ENCODE results near the gene INPP5D.
"Not testable (repeated sequence)": the region's sequence is repeated elsewhere in the genome, so short reads cannot be mapped to it uniquely, and the experiment has no call there.

The INPP5D gene

GRCh38 chr2:233147136-233147828 is 87.1 kb downstream of the INPP5D start:
- no peak for FAIRE-seq

DNA sequence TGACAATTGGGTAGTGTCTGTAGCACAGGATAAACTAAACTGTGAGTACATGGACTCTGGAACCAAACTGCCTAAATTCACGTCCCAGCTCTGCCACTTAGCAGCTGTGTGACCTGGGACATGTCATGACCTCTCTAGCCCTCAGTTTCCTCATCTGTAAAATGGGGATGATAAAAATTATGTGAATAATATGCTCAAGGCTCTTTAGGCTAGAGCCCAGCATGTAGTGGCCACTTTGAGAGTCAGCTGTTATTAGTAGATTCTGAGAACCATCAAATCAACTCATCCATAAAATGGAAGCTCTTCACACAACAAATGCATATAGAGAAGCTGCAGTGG is 87.7 kb downstream of the INPP5D start:
- FAIRE-seq = no peak

DNA sequence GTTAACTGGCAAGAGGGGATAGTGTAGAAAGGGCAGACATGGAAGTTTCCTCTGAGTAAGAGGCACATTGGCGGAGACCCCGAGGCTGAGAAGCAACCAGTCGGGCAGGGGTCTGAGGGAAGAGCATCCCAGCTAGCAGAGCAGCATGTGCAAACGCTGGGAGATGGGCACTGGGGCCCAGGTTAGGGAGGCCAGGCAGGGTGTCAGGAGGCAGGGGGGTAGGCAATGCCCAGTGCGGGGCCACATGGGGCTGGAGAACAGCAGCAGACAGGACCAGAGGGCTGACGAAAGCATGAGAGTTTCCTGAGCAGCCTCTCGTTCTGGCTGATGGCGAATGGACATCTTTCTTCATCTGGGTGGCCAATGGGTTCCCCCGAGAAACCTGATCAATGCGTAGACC is 88.2 kb downstream of the INPP5D start:
- no peak for FAIRE-seq

DNA sequence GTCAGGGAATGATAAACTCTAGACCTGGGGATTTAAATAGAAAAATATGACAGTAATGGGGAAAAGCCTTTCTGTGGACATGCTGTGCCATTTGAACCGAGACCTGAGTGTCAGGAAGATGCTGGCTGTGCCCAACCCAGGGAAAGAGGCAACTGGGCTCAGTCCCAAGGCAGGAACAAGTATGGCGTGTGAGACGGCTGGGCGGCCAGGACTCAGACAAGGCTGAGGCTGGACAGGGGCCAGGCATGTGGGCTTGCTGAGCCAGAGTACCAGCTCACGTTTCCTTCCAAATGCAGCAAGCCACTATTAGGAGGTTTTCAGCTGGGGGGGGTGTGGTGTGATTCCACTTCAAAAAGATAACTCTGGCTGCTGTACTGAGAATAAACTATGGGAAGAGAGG is 92.4 kb downstream of the INPP5D start:
- no peak for FAIRE-seq

GRCh38 chr2:233153146-233153798 is 93.1 kb downstream of the INPP5D start:
- no peak for FAIRE-seq

DNA sequence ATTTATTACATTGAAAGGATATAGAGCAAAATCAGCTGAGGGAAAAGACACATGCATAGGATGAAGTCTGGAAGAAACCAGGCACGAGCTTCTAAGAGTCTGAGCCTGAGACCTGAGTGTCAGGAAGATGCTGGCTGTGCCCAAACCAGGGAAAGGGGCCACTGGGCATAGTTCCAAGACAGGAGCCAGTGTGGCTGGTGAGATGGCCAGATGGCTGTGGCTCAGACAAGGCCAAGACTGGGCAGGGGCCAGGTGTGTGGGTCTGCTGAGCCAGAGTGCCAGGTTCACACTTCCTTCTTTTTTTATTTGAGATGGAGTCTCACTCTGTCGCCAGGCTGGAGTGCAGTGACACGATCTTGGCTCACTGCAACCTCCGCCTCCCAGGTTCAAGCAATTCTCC is 95.9 kb downstream of the INPP5D start:
- FAIRE-seq = no peak

DNA sequence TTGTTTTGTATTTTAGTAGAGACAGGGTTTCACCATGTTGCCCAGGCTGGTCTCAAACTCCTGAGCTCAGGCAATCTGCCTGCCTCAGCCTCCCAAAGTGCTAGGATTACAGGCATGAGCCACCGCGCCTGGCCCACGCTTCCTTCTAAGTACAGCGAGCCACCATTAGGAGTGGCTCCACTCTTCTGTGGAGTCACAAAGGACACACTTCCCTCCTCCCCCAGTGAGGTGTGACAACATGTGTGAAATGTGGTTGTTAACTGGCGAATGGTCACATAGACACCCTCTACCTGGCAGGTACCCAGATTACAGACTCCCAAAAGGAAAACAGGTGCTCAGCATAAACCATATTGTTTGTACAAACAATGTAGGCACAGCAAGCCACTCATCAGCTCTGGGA is 96.3 kb downstream of the INPP5D start:
- FAIRE-seq = not testable (repeated sequence)

DNA sequence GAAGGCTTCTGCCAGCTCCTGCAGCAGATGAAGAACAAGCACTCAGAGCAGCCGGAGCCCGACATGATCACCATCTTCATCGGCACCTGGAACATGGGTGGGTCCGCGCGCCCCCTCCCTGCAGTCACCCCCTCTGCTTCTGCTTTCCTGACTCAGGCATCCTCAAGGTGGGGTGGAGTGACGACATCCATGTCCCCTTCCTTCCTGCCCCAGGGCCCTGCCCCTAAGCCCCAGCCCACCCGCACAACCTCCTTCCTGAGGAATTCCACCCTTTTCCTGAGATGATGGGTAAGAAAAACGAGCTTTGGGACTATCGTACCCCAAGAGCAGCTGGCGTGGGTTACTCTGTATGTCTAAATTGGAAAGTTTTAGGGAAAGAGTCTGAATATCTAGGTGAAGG is 101.6 kb downstream of the INPP5D start:
- no peak for FAIRE-seq

DNA sequence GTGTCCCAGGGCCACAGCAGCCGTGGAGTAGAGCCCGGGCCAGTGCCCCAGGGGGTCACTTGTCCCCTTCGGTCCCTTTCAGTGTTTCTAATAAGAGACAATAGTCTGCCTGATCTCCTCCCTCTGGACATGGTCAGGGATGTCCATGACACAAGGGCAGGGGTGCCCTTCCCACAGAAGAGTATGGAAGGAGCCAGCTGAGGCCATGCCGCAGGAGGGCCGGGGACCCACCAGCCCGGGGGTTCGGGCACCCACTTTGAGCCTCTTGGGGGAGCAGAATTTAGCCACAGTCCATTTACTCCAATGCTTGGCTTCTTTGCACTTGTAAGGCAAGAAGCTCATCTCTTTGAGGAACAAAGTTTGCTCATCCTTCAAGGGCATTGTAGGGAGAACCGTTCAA is 102.6 kb downstream of the INPP5D start:
- no peak for FAIRE-seq

DNA sequence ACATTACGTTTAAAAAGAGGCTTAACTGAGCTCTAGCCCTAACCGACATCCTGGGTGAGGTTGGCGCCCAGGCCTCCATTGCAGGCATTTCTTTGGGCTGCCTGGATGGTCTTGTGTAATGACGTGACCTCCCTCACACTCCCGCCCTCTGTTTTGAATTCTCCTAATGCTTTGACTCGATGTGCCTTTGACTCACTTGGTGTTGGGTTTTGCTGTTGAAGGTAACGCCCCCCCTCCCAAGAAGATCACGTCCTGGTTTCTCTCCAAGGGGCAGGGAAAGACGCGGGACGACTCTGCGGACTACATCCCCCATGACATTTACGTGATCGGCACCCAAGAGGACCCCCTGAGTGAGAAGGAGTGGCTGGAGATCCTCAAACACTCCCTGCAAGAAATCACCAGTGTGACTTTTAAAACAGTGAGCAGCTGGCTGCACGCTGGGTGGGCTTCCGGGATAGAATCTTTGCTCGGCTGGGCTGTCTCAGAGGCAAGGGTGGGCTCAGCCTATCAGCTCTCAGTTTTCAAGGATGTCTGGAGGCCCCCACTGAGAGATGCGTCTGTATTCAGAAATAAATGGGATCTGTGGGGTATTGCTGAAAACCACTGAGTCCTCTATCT is 103.5 kb downstream of the INPP5D start:
- FAIRE-seq = no peak

DNA sequence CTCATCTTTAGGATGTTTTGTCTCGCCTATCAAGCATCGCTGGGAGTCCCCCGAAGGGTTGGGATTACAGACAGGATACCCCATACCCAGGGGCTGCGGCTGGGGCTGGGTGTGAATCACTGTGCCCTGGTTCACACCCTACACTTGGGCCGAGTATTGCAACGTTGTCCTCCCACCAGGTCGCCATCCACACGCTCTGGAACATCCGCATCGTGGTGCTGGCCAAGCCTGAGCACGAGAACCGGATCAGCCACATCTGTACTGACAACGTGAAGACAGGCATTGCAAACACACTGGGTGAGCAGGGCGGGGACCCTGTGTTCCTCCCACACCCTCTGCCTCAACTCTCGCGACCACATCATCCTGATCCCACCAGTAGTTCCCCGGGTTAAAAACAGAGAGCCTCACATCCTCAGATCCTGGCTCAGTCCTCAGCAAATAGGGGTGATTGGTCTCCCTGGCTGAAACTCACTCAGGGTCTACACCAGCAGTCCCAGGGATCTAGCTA is 104.0 kb downstream of the INPP5D start:
- no peak for FAIRE-seq

DNA sequence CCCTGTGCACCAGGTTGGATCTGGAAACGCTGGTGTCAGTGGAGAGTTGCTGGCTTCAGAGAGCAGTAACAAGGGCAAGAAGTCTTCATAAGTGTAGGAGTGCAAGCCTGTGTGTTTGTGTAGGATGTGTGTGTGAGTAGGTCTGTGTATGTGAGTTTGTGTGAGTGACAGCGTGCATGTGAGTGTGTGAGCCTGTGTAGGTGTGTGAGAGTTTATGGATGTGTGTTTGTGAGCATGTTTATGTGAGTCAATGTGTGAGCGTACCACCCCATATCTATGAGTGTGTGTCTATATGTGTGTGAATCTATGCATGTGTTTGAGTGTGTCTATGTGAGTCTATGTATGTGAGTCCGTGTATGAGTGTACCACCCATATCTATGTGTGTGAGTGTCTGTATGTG is 104.8 kb downstream of the INPP5D start:
- FAIRE-seq = no peak

- no peak for FAIRE-seq
These were observed 105.4 kb downstream of the INPP5D start for GRCh38 chr2:233165543-233165894.

DNA sequence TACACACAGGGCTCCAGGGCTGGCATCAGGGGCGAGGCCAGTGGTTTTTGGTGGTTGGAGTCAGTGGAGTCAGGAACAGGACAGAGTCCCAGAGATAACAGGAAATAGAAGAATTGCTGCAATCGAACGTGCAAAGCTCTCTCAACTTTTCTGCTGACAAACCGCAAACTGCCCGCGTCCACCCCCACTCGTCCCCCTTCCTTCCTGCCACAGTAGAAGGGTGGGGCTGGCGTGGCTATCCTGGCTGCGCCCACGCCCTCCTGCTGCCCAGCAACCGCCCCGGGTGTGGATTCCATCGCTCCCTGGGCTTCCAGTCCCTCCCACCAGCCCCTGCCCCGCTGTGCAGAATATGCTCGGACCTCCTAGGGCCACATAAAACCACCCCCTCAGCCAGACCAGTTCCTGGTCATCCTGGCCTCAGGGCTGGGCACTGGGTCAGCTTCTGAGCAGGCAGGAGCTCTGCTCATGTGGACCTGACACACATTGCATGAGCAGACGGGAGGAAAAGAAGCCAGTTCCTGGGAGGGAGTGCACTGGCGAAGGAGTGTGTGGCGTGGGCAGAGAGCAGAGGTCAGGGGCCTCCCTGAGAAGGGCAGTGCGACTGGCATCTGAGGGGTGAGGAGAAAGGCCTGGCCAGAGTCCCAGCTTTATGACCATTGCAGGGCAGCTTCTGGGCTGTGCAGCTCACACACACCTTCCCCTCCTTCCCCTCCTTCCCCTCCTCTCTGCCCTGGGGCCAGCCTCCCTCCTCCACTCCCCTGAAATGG is 105.9 kb downstream of the INPP5D start:
- no peak for FAIRE-seq

GRCh38 chr2:233168445-233168844 is 108.3 kb downstream of the INPP5D start:
- FAIRE-seq = no peak

- FAIRE-seq = no peak
These were observed 108.8 kb downstream of the INPP5D start for GRCh38 chr2:233168919-233169318.

DNA sequence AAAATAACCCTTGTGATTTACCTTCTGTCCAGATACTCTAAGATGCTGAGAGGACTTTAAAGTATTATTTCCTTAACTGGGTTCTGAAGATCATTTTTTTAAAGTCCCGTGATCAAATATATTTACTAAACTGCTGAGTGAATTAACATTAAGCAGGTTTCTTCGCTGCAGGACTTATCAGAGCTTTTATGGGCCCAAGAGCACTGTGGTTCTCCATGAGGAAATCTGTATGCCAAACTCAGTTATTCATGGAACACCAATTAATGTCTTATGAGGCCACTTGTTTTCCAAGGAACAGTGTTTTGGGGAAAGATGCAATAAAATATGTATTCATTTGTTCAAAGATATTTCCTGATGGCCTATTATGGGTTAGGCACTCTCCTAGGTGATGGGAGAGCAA is 111.2 kb downstream of the INPP5D start:
- no peak for FAIRE-seq

GRCh38 chr2:233173115-233173514 is 113.0 kb downstream of the INPP5D start:
- no peak for FAIRE-seq

DNA sequence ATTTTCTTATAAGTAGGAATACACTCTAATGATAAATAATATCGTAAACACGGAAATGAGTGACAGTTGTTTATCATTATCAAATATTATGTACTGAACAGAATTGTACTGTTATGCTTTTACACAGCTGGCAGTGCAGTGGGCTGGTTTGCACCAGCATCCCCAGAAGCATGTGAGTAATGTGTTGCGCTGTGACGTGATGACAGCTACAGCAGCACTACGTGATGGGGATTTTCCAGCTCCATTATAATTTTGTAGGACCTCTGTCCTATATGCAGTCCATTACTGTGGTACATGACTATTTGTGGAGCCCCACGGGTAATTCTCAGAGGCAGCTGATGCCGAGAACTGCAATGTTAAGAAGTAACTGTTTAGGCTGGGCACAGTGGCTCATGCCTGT is 114.0 kb downstream of the INPP5D start:
- FAIRE-seq = no peak

GRCh38 chr2:233178994-233179847 is 119.1 kb downstream of the INPP5D start:
- no peak for FAIRE-seq

DNA sequence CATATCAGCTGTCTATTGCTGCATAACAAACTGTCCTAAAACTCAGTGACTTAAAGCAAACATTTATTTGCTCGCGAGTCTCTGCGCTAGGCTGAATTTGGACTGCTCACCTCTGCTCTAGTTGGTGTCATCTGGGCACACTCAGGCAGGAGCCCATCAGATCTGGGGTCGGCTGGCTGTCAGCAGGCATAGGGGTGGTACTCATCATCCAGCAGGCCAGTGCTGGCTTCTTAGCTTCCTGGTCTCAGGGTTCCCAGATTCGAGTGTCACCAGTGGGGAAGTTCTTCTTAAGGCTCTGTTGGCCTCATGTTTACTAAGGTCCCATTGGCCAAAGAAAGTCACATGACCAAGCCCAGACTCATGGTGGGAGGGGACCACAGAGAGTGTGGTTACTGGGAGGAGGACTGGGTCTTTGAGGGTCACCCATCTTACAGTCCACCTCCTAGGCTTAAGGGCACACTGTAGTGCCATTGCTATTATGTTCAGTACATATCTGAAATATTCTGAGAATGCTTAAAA is 119.8 kb downstream of the INPP5D start:
- FAIRE-seq = no peak

DNA sequence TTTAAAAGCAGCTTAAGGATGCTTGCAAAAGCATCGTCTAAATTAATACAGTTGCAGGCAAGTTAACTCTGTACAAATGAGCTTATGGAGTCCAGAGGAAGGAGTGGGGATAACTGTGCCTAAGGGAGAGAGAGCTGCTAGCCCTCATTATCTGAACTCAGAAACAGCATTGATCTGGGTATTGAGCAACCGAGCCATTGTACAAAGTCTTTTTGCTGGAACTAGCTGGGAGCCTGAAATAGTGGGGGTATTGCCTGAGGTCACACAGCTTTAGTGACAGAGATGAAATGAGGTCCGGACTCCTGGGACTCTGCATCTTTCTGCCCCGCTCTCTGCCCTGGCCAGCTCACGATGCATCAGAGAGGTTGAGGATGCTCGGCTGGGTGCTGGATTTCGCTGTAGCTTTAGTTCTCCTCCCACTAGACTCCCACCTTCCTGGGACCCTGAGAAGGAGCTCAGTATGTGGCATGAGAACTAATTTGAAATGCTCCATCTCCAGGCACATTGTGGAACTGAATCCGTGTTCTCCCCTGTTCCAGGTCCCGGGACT is 123.8 kb downstream of the INPP5D start:
- FAIRE-seq = no peak

Measured in islet of Langerhans (tissue), 1 donor.